Body of pancreas (tissue), 4 donors: ENCODE data around the gene MCF2L2. TPM values are rescaled to one million over a fixed set of nuclear protein-coding genes. Genes with fewer than 3 reads are reported as not detected.

Source experiments
- ATAC-seq: fragments of 150-250 bp; one replicate; pipeline ENCODE4 v1.9.1; 2016
- DNase-seq, 4 donors: peaks; one replicate each; pipeline ENCODE4 v3.0.0-alpha.2; 2019
- H3K27ac ChIP-seq, 4 donors: fragments of 200-600 bp; sonication (generic); 1 replicate in 3 of 4; 2 replicates in 1 of 4; pipeline versions ENCODE4 v1.5.1 to v1.6.1; 2016 to 2019; ENCODE audit warnings: mild to moderate bottlenecking in 1 of 4, mixed read lengths in 1 of 4, moderate library complexity in 1 of 4
- H3K27me3 ChIP-seq, 2 donors: fragments of 200-600 bp; sonication (generic); one replicate each; pipeline ENCODE4 v1.6.0; 2016; ENCODE audit warnings: mild to moderate bottlenecking in 1 of 2
- H3K36me3 ChIP-seq, 2 donors: fragments of 200-600 bp; sonication (generic); replicated peaks in 1 of 2; 2 replicates each; pipeline ENCODE4 v1.5.1; 2016; ENCODE audit warnings: low read depth in 2 of 2; ENCODE audit not compliant: insufficient read depth in 1 of 2
- H3K4me1 ChIP-seq: fragments of 200-600 bp; sonication (generic); one replicate; pipeline ENCODE4 v1.6.0; 2016
- H3K4me3 ChIP-seq, 2 donors: fragments of 200-600 bp; sonication (generic); 1 replicate in 1 of 2; 2 replicates in 1 of 2; pipeline ENCODE4 v1.5.1; 2016 to 2019
- H3K9me3 ChIP-seq, 3 donors: fragments of 200-600 bp; sonication (generic); 1 replicate in 2 of 3; 2 replicates in 1 of 3; pipeline ENCODE4 v1.5.1; 2016
- POLR2A ChIP-seq, 3 donors: fragments of 450-650 bp; IDR thresholded peaks; one replicate each; pipeline ENCODE4 v1.6.1; 2016; ENCODE audit warnings: antibody characterized with exemption in 3 of 3, mild to moderate bottlenecking in 2 of 3
- WGBS, 2 donors: methylation state at CpG; one replicate each; pipeline ENCODE4 v1.1.5; 2017; 5-methylcytosine and 5-hydroxymethylcytosine counted together
- intact Hi-C: fragments of 100-400 bp; cut with DNase I; formaldehyde crosslinking; loops from one replicate; pipeline ENCODE4 v1.15.1; 2023
- total RNA-seq, 2 donors: library from RNA; depleted of rRNA; stranded (reverse); fragments of >200 nt; gene quantifications; one replicate each; pipeline ENCODE4 v1.1.0, GENCODE V29; 2016
- TF ChIP-seq, protein P1 (sequence below), 7 experiments: fragments of 450-650 bp in 4 of 7; fragments of 200-600 bp in 3 of 7; sonication (generic) in 3 of 7; IDR thresholded peaks; one replicate each; pipeline ENCODE4 v1.5.1; 2016 to 2019; ENCODE audit warnings: antibody characterized with exemption in 7 of 7

Gene MCF2L2
- total RNA-seq, 2 donors from 2014 or later = 0.26 TPM; not detected in 1

DNA sequence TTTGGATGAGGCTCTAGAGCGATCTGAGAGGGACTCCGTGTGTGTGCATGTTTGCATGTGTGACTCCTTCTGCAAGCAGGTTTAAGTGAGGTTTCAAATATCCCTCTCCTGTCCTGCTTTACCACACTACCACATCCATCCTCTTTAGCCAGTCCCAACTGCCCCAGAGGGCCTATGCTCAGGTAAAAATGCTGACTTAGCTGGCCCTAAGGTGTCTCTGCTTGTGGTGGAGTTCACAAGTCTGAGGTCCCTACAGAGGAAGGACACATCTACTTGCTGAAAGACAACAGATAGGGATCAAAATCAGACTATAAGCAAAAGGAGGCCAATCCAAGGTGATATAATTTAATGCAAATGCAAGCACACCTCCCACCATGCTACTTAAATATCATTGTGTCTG is 88.2 kb downstream of the MCF2L2 start:
- Histone ChIP-seq H3K27ac (no peak overlapping the region), H3K27me3 (no peaks in the 10 kb centered on the region), H3K36me3 (no peaks in the 10 kb centered on the region), H3K4me3 (no peak overlapping the region), H3K4me1 (no peaks in the 10 kb centered on the region), H3K9me3 (no peaks in the 10 kb centered on the region)
- ATAC-seq = no peak
- no peak for DNase-seq
- no peak for TF ChIP-seq POLR2A (IDR thresholded peaks at IDR 0.05)
- TF ChIP-seq, protein P1, sequence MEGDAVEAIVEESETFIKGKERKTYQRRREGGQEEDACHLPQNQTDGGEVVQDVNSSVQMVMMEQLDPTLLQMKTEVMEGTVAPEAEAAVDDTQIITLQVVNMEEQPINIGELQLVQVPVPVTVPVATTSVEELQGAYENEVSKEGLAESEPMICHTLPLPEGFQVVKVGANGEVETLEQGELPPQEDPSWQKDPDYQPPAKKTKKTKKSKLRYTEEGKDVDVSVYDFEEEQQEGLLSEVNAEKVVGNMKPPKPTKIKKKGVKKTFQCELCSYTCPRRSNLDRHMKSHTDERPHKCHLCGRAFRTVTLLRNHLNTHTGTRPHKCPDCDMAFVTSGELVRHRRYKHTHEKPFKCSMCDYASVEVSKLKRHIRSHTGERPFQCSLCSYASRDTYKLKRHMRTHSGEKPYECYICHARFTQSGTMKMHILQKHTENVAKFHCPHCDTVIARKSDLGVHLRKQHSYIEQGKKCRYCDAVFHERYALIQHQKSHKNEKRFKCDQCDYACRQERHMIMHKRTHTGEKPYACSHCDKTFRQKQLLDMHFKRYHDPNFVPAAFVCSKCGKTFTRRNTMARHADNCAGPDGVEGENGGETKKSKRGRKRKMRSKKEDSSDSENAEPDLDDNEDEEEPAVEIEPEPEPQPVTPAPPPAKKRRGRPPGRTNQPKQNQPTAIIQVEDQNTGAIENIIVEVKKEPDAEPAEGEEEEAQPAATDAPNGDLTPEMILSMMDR (IDR thresholded peaks at IDR 0.05) = no peak
- 94 to 97% methylated on average over 2 of the region's 2 CpGs for WGBS, 2 donors
- intact Hi-C loops = no loop called here

DNA sequence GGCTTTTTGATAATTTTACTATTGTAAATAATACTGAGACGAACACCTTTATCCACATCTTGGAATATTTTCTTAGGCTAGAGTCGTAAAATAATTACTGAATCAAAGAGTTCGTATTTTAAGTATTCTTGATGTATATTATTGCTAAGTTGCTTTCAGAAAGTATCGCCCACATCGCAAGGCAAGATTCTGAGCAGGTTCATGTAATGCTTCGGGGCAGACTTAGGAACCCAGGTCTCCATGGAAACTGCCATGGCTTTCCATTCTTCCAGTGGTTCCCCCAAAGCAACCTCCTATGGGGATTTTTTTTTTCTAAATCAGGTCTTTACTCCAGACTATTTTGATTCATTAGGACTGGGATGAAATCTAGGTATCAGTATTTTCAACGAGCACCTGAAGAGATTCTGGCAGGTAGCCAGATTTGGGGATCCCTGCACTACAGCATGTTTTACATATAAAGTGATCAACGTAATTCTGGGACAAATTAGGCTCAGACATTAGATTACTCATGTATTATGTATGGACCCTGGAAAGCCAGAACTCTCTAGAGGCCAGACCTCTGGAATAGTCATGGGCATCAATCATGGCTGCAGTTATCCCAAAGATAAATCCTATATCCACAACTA is 88.8 kb downstream of the MCF2L2 start:
- no peak overlapping the region for H3K27ac ChIP-seq
- H3K4me3 ChIP-seq = no peak overlapping the region
- H3K9me3 ChIP-seq = no peaks in the 10 kb centered on the region
- no peaks in the 10 kb centered on the region for H3K27me3 ChIP-seq
- no peak for DNase-seq
- no peak for TF ChIP-seq POLR2A (IDR thresholded peaks at IDR 0.05)
- TF ChIP-seq, protein P1 (IDR thresholded peaks at IDR 0.05) = no peak
- H3K36me3 ChIP-seq = no peaks in the 10 kb centered on the region
- intact Hi-C loops = no loop called here
- H3K4me1 ChIP-seq = no peaks in the 10 kb centered on the region
- ATAC-seq = no peak
- WGBS, 2 donors = 82 to 87% methylated on average over 8 of the region's 8 CpGs

DNA sequence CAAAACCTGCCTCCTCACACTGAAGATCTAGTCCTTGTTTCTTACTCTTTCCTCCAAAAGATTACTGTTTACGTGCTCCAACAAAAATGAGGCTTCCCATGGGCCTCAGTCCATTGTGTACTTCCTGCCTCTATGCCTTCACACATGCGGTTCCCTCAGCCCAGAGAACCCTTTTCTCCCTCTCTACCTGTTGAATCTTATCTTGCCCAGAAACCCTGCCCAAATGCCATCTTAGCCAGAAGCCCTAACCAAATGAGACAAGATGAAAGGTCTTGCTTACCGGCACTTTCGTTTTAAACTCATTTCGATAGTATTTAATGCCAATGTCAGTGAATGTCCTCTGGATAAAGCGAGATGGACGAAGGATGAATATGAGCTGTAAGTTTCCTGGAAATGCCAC is 89.9 kb downstream of the MCF2L2 start:
- Histone ChIP-seq H3K9me3 (no peaks in the 10 kb centered on the region), H3K27me3 (no peaks in the 10 kb centered on the region), H3K36me3 (no peaks in the 10 kb centered on the region), H3K27ac (no peak overlapping the region), H3K4me1 (no peaks in the 10 kb centered on the region), H3K4me3 (no peak overlapping the region)
- WGBS, 2 donors = 89% methylated on average over 7 of the region's 7 CpGs
- ATAC-seq (no peak), DNase-seq (no peak)
- intact Hi-C loops = no loop called here
- TF ChIP-seq, protein P1 (IDR thresholded peaks at IDR 0.05) = no peak
- no peak for TF ChIP-seq POLR2A (IDR thresholded peaks at IDR 0.05)

DNA sequence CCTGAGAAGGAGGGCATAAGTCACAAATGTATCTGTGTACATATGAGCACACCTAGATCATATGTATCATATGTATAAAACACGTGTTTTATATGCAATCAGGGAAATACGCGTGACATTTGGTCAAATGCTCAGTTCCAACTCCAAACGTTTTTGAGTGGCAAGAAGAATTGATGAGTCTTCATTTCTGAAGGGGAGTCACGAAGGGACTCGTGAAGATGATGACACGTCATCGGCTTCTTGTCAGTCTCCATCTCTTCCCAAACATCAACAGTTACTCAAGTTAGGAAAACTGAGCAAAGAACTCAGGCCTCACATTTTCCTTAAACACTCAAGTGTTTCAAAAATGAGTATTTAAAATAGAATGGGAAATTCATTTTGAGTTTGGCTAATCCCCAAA is 95.9 kb downstream of the MCF2L2 start:
- ATAC-seq = no peak
- H3K9me3 ChIP-seq = no peaks in the 10 kb centered on the region
- TF ChIP-seq POLR2A (IDR thresholded peaks at IDR 0.05) = no peak
- TF ChIP-seq, protein P1 (IDR thresholded peaks at IDR 0.05) = no peak
- H3K36me3 ChIP-seq = no peaks in the 10 kb centered on the region
- no peak overlapping the region for H3K27ac ChIP-seq
- intact Hi-C loops = no loop called here
- 69 to 78% methylated on average over 8 of the region's 8 CpGs for WGBS, 2 donors
- no peak for DNase-seq
- H3K27me3 ChIP-seq = no peaks in the 10 kb centered on the region
- H3K4me3 ChIP-seq = no peak overlapping the region
- peaks cover 3% of the 10 kb centered on the region for H3K4me1 ChIP-seq

DNA sequence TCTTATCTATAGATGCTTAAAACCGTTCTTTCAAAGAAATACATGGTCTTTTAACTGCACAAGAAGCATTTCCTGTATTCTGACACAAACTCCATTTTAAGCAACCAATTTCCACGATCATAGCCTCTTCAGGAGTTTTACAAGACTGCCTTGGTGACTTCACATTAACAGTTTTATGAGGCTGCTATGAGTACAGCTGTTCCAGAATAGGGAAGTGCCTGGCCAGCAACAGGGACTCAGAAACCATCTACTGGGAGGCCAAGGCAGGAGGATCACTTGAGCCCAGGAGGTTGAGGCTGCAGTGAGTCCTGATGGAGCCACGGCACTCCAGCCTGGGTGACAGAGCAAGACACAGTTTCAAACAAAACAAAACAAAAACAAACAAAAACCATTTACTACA is 96.9 kb downstream of the MCF2L2 start:
- WGBS, 2 donors = 72% methylated on average over 3 of the region's 3 CpGs
- intact Hi-C loops = no loop called here
- Histone ChIP-seq H3K4me3 (no peak overlapping the region), H3K9me3 (no peaks in the 10 kb centered on the region), H3K27me3 (no peaks in the 10 kb centered on the region), H3K27ac (no peak overlapping the region), H3K4me1 (peaks cover 5% of the 10 kb centered on the region), H3K36me3 (no peaks in the 10 kb centered on the region)
- TF ChIP-seq POLR2A (IDR thresholded peaks at IDR 0.05) = no peak
- TF ChIP-seq, protein P1 (IDR thresholded peaks at IDR 0.05) = no peak
- ATAC-seq = no peak
- DNase-seq = no peak
